Gastrocnemius medialis (tissue), 4 donors: ENCODE results near the gene NRDE2.

Experiments used
- CTCF ChIP-seq, 5 experiments: fragments of 450-650 bp in 3 of 5; fragments of 200-600 bp in 2 of 5; sonication (generic) in 2 of 5; IDR thresholded peaks in 4 of 5; conservative IDR thresholded peaks in 1 of 5; 1 replicate in 4 of 5; 2 replicates in 1 of 5; pipeline ENCODE4 v1.5.1; 2016 to 2019; ENCODE audit warnings: antibody characterized with exemption in 5 of 5, mild to moderate bottlenecking in 3 of 5, moderate library complexity in 3 of 5
- POLR2A ChIP-seq, 2 donors: fragments of 450-650 bp; IDR thresholded peaks; one replicate each; pipeline ENCODE4 v1.6.1; 2017; ENCODE audit warnings: antibody characterized with exemption in 2 of 2, mild to moderate bottlenecking in 2 of 2, moderate library complexity in 2 of 2

GRCh38 chr14:90381011-90381786 is 49.5 kb upstream of the NRDE2 start:
- TF ChIP-seq POLR2A (IDR thresholded peaks at IDR 0.05) (peak; percentile 42 to 58), CTCF (IDR thresholded peaks at IDR 0.05 in 4 of 5, conservative IDR thresholded peaks at IDR 0.05 in 1 of 5) (peak in 1 of 5 experiments; percentile 8)
